Measurements from ENCODE around the gene CCDC6.
"Not testable (repeated sequence)": the region's sequence is repeated elsewhere in the genome, so short reads cannot be mapped to it uniquely, and the experiment has no call there.

CCDC6 gene

DNA sequence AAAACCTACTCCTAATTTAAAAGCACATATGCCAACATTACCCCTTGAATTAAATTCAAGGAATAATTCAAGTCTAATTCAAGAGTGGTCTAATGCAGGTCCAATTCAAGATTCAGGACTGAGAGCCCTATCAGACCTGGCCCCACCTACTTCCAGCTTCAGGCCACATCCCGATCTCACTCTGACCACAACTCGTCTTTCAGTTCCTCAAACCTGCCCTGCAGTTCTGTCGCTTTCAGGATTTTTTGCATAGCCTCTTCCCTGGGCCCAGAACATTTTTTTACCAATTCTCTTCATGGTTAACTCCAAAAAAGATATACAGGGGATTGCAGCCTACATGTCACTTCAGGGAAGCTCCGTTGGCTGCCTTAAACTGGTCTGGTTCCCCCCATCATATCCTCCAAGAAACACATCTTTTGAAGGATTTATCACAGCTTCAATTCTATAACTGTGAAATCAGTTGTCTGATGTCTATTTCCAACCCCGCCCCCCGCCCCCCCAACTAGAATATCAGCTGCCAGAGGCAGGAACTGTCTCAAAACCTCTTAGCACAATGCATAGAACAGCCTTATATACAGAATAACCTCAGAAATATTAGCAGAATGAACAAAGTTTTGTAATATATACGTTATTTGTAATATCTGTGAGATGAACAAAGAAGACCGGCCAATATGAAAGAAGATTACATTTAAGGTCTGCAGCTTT lies 20.8 kb downstream of the CCDC6 start:
- TF ChIP-seq, protein P1, sequence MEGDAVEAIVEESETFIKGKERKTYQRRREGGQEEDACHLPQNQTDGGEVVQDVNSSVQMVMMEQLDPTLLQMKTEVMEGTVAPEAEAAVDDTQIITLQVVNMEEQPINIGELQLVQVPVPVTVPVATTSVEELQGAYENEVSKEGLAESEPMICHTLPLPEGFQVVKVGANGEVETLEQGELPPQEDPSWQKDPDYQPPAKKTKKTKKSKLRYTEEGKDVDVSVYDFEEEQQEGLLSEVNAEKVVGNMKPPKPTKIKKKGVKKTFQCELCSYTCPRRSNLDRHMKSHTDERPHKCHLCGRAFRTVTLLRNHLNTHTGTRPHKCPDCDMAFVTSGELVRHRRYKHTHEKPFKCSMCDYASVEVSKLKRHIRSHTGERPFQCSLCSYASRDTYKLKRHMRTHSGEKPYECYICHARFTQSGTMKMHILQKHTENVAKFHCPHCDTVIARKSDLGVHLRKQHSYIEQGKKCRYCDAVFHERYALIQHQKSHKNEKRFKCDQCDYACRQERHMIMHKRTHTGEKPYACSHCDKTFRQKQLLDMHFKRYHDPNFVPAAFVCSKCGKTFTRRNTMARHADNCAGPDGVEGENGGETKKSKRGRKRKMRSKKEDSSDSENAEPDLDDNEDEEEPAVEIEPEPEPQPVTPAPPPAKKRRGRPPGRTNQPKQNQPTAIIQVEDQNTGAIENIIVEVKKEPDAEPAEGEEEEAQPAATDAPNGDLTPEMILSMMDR (IDR thresholded peaks at IDR 0.05; ENCODE audit: insufficient read depth, low read length, poor library complexity, severe bottlenecking) = no peak
- TF ChIP-seq EZH2phosphoT487 (conservative IDR thresholded peaks at IDR 0.05; ENCODE audit: low read length) = no peak
- H3K4me3 ChIP-seq (ENCODE audit: insufficient read depth, low read length, poor library complexity, severe bottlenecking) = peak overlapping the region; percentile 37
- H2AFZ ChIP-seq (ENCODE audit: low read depth, low read length, severe bottlenecking) = no peak overlapping the region
- H3K36me3 ChIP-seq (ENCODE audit: low read length) = no peaks in the 10 kb centered on the region
- H3K4me2 ChIP-seq (ENCODE audit: low read depth, low read length, poor library complexity, severe bottlenecking) = peak overlapping the region; percentile 56
- peaks cover 19% of the 10 kb centered on the region for H3F3A ChIP-seq (ENCODE audit: insufficient read depth)
- peaks cover 36% of the 10 kb centered on the region for H4K20me1 ChIP-seq (ENCODE audit: low read depth, low read length)
- peaks cover 88% of the 10 kb centered on the region for H3K79me2 ChIP-seq (ENCODE audit: insufficient read depth, low read length)
- H3K27me3 ChIP-seq (ENCODE audit: low read length) = no peaks in the 10 kb centered on the region
- no peaks in the 10 kb centered on the region for H3K9me3 ChIP-seq (ENCODE audit: insufficient read depth, low read length)
- H3K9me2 ChIP-seq (replicated peaks; ENCODE audit: insufficient read depth, low read length) = no peaks in the 10 kb centered on the region
- H3K27ac ChIP-seq (ENCODE audit: low read depth, low read length) = peak overlapping the region; percentile 72
- H3K9ac ChIP-seq (ENCODE audit: low read length) = no peak overlapping the region

DNA sequence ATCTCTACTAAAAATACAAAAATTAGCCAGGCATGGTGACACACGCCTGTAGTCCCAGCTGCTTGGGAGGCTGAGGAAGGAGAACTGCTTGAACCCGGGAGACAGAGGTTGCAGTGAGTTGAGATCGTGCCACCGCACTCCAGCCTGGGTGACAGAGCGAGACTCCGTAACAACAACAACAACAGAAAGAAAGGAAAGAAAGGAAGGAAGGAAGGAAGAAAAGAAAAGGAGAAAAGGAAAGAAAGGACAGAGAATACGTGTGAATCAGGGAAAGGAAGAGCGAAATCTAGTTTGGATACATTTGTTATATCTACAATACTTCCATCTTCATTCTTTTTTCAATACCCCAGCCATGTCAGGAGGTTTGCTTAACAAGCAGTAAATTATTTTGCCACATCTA lies 21.5 kb downstream of the CCDC6 start:
- peaks cover 19% of the 10 kb centered on the region for H3F3A ChIP-seq (ENCODE audit: insufficient read depth)
- not testable (repeated sequence) for H2AFZ ChIP-seq (ENCODE audit: low read depth, low read length, severe bottlenecking); H3K9me2 ChIP-seq (replicated peaks; ENCODE audit: insufficient read depth, low read length); H3K4me3 ChIP-seq (ENCODE audit: insufficient read depth, low read length, poor library complexity, severe bottlenecking); H3K9me3 ChIP-seq (ENCODE audit: insufficient read depth, low read length); H3K36me3 ChIP-seq (ENCODE audit: low read length); H3K27me3 ChIP-seq (ENCODE audit: low read length); H3K9ac ChIP-seq (ENCODE audit: low read length)
- H3K27ac ChIP-seq (ENCODE audit: low read depth, low read length) = 0 out of 2 replicates have a peak overlapping the region, but pooled peaks have one; percentile 72
- peak overlapping the region; percentile 56 for H3K4me2 ChIP-seq (ENCODE audit: low read depth, low read length, poor library complexity, severe bottlenecking)
- peaks cover 36% of the 10 kb centered on the region for H4K20me1 ChIP-seq (ENCODE audit: low read depth, low read length)
- H3K79me2 ChIP-seq (ENCODE audit: insufficient read depth, low read length) = peaks cover 91% of the 10 kb centered on the region

DNA sequence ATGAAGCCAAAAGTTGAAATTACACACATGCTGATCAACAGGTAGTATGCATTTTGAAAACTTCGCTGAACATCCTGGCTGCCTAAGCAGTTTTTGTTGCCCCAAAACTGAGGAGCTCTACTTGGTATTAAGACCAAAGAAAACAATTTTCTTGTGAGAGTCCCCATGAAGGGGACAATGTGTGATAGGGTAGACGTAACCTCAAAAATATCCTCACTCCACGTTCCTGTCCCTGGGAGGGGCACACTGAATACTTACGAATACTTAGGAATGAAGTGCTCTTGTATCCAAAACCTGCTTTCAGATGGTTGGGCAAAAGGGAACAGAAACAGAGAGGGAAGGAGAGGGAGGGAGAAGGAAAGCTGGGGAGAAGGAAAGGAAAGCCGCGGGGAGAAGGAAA lies 24.7 kb downstream of the CCDC6 start:
- no peaks in the 10 kb centered on the region for H3K27me3 ChIP-seq (ENCODE audit: low read length)
- no peaks in the 10 kb centered on the region for H3K9me2 ChIP-seq (replicated peaks; ENCODE audit: insufficient read depth, low read length)
- no peak overlapping the region for H3K4me3 ChIP-seq (ENCODE audit: insufficient read depth, low read length, poor library complexity, severe bottlenecking)
- no peaks in the 10 kb centered on the region for H3K9me3 ChIP-seq (ENCODE audit: insufficient read depth, low read length)
- H3K9ac ChIP-seq (ENCODE audit: low read length) = no peak overlapping the region
- peaks cover 22% of the 10 kb centered on the region for H3F3A ChIP-seq (ENCODE audit: insufficient read depth)
- H4K20me1 ChIP-seq (ENCODE audit: low read depth, low read length) = peaks cover 39% of the 10 kb centered on the region
- no peak overlapping the region for H3K4me2 ChIP-seq (ENCODE audit: low read depth, low read length, poor library complexity, severe bottlenecking)
- H3K27ac ChIP-seq (ENCODE audit: low read depth, low read length) = no peak overlapping the region
- TF ChIP-seq EZH2phosphoT487 (conservative IDR thresholded peaks at IDR 0.05; ENCODE audit: low read length) = no peak
- TF ChIP-seq, protein P1 (IDR thresholded peaks at IDR 0.05; ENCODE audit: insufficient read depth, low read length, poor library complexity, severe bottlenecking) = no peak
- H3K36me3 ChIP-seq (ENCODE audit: low read length) = no peaks in the 10 kb centered on the region
- no peak overlapping the region for H2AFZ ChIP-seq (ENCODE audit: low read depth, low read length, severe bottlenecking)
- H3K79me2 ChIP-seq (ENCODE audit: insufficient read depth, low read length) = peaks cover 91% of the 10 kb centered on the region

DNA sequence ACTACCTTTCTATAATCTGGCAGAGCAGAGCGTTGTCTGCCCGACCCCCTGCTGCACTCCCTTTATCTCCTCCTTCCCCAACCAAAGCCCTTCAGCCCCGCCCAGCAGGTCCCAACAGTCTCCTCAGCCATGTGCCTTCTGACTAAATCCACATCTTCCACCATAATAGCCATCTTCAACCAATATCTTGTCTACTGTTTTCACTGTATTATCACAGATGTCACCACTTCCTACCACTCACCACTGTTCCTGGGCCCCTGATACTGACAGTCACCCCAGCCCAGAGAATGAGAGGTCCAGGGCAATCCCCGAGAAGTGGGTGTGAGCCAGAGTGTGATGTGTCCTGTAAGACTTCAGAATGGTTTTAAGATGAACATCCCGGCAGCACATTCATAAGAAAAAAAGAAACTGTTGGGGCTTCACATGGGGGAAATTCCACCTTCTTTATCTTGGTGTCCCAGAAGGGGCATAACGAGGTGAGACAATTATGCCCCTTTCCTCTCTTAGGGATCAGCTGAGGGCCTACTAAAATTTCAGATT lies 25.3 kb downstream of the CCDC6 start:
- no peak overlapping the region for H3K27ac ChIP-seq (ENCODE audit: low read depth, low read length)
- H3K79me2 ChIP-seq (ENCODE audit: insufficient read depth, low read length) = peaks cover 91% of the 10 kb centered on the region
- TF ChIP-seq EZH2phosphoT487 (conservative IDR thresholded peaks at IDR 0.05; ENCODE audit: low read length) = no peak
- TF ChIP-seq, protein P1 (IDR thresholded peaks at IDR 0.05; ENCODE audit: insufficient read depth, low read length, poor library complexity, severe bottlenecking) = no peak
- H3K27me3 ChIP-seq (ENCODE audit: low read length) = no peaks in the 10 kb centered on the region
- no peak overlapping the region for H3K4me3 ChIP-seq (ENCODE audit: insufficient read depth, low read length, poor library complexity, severe bottlenecking)
- no peaks in the 10 kb centered on the region for H3K36me3 ChIP-seq (ENCODE audit: low read length)
- peaks cover 19% of the 10 kb centered on the region for H3F3A ChIP-seq (ENCODE audit: insufficient read depth)
- H4K20me1 ChIP-seq (ENCODE audit: low read depth, low read length) = peaks cover 33% of the 10 kb centered on the region
- no peak overlapping the region for H3K4me2 ChIP-seq (ENCODE audit: low read depth, low read length, poor library complexity, severe bottlenecking)
- no peak overlapping the region for H3K9ac ChIP-seq (ENCODE audit: low read length)
- no peaks in the 10 kb centered on the region for H3K9me3 ChIP-seq (ENCODE audit: insufficient read depth, low read length)
- no peak overlapping the region for H2AFZ ChIP-seq (ENCODE audit: low read depth, low read length, severe bottlenecking)
- no peaks in the 10 kb centered on the region for H3K9me2 ChIP-seq (replicated peaks; ENCODE audit: insufficient read depth, low read length)
